LNCaP clone FGC (cell line): ENCODE measurements around the gene TRAPPC5.

Experiments
- DNase-seq: peaks from one replicate; pipeline ENCODE4 v3.0.0-alpha.2; 2011; ENCODE audit warnings: low read depth
- H3K4me3 ChIP-seq: 2 replicates; pipeline ENCODE4 v1.5.1; 2011; ENCODE audit warnings: mild to moderate bottlenecking, low read depth, low read length, control low read depth
- TF ChIP-seq, protein P1 (sequence below): IDR thresholded peaks from 2 replicates; pipeline ENCODE4 v1.5.1; 2012; ENCODE audit warnings: mild to moderate bottlenecking; ENCODE audit not compliant: control insufficient read depth, insufficient read depth; ENCODE audit errors: extremely low read depth

The TRAPPC5 gene

DNA sequence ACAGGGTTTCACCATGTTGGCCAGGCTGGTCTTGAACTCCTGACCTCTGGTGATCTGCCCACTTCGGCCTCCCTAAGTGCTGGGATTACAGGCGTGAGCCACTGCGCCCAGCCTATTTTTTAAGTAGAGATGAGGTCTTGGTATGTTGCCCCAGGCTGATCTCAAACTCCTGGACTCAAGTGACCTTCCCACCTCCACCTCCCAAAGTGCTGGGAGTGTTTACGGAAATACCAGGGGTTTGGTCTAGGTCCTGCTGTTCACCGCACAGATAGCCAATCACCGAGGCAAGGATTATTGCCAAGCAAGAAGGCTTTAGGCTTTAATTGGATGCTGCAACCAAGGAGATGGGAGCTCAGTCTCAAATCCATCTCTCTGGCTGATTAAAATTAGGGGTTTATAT lies 39.7 kb downstream of the TRAPPC5 start:
- no peak overlapping the region for H3K4me3 ChIP-seq
- DNase-seq: no peak
- TF ChIP-seq, protein P1, sequence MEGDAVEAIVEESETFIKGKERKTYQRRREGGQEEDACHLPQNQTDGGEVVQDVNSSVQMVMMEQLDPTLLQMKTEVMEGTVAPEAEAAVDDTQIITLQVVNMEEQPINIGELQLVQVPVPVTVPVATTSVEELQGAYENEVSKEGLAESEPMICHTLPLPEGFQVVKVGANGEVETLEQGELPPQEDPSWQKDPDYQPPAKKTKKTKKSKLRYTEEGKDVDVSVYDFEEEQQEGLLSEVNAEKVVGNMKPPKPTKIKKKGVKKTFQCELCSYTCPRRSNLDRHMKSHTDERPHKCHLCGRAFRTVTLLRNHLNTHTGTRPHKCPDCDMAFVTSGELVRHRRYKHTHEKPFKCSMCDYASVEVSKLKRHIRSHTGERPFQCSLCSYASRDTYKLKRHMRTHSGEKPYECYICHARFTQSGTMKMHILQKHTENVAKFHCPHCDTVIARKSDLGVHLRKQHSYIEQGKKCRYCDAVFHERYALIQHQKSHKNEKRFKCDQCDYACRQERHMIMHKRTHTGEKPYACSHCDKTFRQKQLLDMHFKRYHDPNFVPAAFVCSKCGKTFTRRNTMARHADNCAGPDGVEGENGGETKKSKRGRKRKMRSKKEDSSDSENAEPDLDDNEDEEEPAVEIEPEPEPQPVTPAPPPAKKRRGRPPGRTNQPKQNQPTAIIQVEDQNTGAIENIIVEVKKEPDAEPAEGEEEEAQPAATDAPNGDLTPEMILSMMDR: no peak

DNA sequence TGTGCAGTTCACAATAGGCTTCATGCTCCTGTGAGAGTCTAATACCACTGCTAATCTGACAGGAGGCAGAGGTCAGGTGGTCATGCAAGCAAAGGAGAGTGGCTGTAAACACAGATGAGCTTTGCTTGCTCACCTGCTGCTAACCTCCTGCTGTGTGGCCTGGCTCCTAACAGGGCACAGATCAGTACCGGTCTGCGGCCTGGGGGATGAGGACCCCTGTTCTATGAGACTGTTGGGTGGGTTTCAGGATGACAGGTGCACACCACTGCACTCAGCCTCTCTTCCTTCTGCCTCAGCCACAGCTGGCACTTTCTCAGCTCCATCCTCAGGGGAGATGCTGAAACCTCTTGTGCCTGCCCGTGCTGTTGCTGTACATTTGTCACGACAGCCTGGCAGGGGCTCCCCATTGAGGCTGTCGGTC lies 41.6 kb downstream of the TRAPPC5 start:
- TF ChIP-seq, protein P1: no peak
- no peak overlapping the region for H3K4me3 ChIP-seq
- no peak for DNase-seq

DNA sequence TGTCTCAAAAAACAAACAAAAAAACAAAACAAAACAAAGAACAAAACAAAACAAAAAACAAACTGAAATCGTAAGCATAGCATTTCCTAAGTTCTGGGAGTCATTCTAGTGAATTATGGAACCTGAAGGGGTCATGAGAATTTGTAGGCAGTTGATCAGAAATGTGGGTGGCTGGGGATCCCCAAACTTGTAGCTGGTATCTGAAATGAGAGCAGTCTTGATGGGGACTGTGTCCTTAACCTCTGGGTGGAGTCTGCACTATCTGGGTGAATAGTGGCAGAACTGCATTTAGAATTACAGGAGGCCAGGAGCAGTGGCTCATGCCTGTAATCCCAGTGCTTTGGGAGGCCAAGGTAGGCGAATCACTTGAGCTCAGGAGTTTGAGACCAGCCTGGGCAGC lies 45.2 kb downstream of the TRAPPC5 start:
- DNase-seq: no peak
- TF ChIP-seq, protein P1: no peak
- H3K4me3 ChIP-seq: no peak overlapping the region

DNA sequence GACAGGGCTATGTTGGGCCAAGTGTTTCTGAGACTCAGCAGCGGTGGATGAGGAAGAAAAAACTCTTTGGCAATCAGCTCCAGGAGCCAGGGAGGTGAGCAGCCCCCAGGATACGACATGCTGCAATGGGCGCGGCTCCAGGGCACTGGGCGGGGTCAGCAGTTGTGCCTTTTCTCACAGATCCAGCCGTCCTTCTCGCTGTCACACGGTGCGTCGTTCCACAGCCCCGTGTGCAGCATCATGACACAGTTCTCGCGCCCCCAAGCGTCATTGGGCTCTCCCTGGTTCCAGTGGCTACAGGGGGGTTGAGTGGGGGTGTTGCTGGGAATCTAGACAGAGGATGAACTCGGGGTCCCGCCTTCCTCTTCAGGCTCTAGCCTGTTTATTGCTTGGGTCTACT lies 48.6 kb downstream of the TRAPPC5 start:
- no peak for DNase-seq
- TF ChIP-seq, protein P1: no peak
- H3K4me3 ChIP-seq: no peak overlapping the region

DNA sequence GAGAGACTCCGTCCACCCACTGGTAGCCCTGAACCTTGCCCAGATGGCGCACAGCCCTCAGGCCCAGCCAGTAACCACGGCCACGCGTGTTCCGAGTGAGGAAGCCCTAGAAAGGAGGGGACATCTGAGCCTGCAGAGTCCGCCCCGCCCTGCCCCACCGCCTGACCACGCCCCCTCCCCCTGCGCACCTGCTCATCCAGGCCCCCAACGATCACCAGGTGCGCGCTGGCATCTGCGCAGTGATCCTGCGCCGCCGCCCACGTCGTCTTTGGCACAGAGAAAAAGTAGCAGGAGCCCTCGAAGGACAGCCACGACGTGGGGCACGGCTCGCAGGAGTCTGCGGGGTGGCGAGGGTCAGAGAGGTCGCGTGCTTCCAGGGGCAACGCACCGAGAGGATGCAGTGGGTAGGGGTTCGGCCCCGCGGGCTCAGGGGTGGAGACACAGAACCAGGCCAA lies 49.2 kb downstream of the TRAPPC5 start:
- no peak for DNase-seq
- TF ChIP-seq, protein P1: no peak
- H3K4me3 ChIP-seq: no peak overlapping the region

DNA sequence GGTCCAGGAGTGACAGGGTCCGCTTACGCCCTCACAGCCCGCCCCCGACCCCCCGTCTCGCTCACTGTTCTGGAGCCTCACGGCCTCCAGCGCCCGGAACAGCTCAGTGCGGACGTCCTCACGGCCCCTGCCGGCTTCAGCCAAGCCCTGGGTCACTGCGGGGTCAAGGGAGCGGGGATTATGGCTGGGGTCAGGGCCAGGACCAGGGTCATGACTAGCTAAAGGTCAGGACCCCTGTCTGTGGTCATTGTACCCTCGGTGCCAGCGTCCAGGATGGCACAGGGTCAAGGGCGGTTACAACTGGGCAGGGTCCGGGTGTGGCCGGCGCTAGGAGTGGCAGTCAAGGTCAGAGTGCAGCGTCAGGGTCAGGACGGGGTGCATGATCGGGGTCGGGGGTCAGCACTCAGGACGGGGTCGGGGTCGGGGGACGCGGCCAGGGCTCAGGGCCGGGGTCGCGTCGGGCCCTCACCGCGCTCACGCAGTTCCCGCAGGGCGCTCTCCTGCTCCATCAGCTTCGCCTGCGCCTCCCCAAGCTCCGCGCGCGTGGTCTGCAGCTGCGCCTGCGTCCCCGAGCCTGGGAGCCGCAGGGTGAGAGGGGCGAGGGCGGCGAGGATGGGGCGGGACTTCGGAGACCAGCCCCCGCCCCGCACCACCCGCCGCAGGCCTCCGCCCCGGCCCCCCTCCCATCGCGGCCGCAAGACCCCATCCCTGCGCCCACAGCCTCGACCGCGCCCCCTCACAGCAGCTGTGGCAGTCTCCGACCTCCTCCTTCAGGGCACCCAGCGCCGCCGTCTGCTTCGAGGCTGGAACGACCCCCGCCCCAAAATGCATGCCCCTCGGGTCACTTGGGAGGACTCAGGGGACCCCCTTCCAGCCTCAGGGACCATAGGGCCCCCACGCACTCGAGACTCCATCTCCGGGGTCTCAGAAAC lies 49.9 kb downstream of the TRAPPC5 start:
- TF ChIP-seq, protein P1: no peak
- H3K4me3 ChIP-seq: no peak overlapping the region
- no peak for DNase-seq
